ENCODE measurements around the gene TRIM69.

DNA sequence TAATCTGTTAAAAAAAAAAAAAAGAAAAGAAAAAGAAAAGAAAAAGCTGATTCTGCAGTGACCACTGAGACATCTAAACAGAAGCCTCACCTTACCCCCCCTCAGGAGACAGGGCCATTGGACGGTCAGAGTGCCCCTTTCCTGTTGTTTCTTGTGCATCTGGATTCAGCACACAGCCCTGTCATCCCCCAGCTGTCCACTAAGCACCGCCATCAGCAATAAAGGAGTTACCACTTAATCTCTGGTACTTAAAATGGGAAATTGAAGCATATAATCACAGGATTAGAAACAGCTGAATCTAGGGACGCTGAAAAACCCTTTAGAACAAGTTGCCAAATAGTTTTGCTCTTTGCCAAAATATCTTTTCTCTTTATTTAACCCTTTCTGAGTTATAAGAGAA, 62.5 kb downstream of the TRIM69 start:
- TF ChIP-seq CTCF (IDR thresholded peaks at IDR 0.05) (no peak), POLR2A (IDR thresholded peaks at IDR 0.05) (no peak), POLR2AphosphoS5 (IDR thresholded peaks at IDR 0.05) (no peak)
